Breast epithelium (tissue), 3 donors: ENCODE data around the gene ZG16.

Experiments used
- CTCF ChIP-seq, 3 donors: fragments of 450-650 bp; IDR thresholded peaks; one replicate each; pipeline ENCODE4 v1.5.1; 2016 to 2017; ENCODE audit warnings: antibody characterized with exemption in 3 of 3, mild to moderate bottlenecking in 3 of 3, moderate library complexity in 3 of 3
- POLR2A ChIP-seq: fragments of 450-650 bp; IDR thresholded peaks from one replicate; pipeline ENCODE4 v1.6.1; 2016; ENCODE audit warnings: antibody characterized with exemption, mild to moderate bottlenecking, moderate library complexity

- TF ChIP-seq CTCF (IDR thresholded peaks at IDR 0.05) = no peak
- TF ChIP-seq POLR2A = no peak
Observed at GRCh38 chr16:29747947-29748759, 29.9 kb upstream of the ZG16 start.
